DOHH2 (cell line): Measurements from ENCODE around the gene UBE2D3.

Experiments used
- CTCF ChIP-seq: fragments of 200-600 bp; sonication (generic); IDR thresholded peaks from one replicate; pipeline ENCODE4 v1.5.1; 2014; ENCODE audit warnings: antibody characterized with exemption, mild to moderate bottlenecking, low read depth, low read length; ENCODE audit not compliant: poor library complexity, severe bottlenecking
- EZH2phosphoT487 ChIP-seq: fragments of 200-600 bp; sonication (generic); IDR thresholded peaks from 2 replicates; pipeline ENCODE4 v1.6.1; 2017; ENCODE audit warnings: borderline replicate concordance, mild to moderate bottlenecking, antibody characterized with exemption, low read length, moderate library complexity, mixed read lengths

GRCh38 chr4:102827674-102828496 is 534 bp upstream of the UBE2D3 start:
- TF ChIP-seq CTCF (no peak), EZH2phosphoT487 (no peak)
